Breast epithelium (tissue), 4 donors: ENCODE measurements around the gene VPS41. TPM values are rescaled to one million over a fixed set of nuclear protein-coding genes. Genes with fewer than 3 reads are reported as not detected.

Experiments
- DNase-seq, 2 donors: peaks; one replicate each; pipeline ENCODE4 v3.0.0-alpha.2; 2019; ENCODE audit warnings: low spot score in 2 of 2
- H3K27ac ChIP-seq, 2 donors: fragments of 200-600 bp; sonication (generic) in 1 of 2; one replicate each; pipeline ENCODE4 v1.5.1; 2016 to 2019; ENCODE audit warnings: mild to moderate bottlenecking in 1 of 2
- H3K27me3 ChIP-seq, 2 donors: fragments of 200-600 bp; sonication (generic) in 1 of 2; one replicate each; pipeline versions ENCODE4 v1.5.1 to v1.6.0; 2017 to 2019; ENCODE audit warnings: control low read depth in 1 of 2, mild to moderate bottlenecking in 1 of 2
- H3K36me3 ChIP-seq: fragments of 200-600 bp; one replicate; pipeline ENCODE4 v1.5.1; 2019
- H3K4me1 ChIP-seq, 2 donors: fragments of 200-600 bp; sonication (generic); one replicate each; pipeline ENCODE4 v1.5.1; 2016 to 2019; ENCODE audit warnings: control low read depth in 1 of 2
- H3K4me3 ChIP-seq, 3 donors: fragments of 200-600 bp; sonication (generic); 1 replicate in 2 of 3; 2 replicates in 1 of 3; pipeline ENCODE4 v1.5.1; 2016 to 2019; ENCODE audit warnings: mild to moderate bottlenecking in 3 of 3, moderate library complexity in 2 of 3
- H3K9me3 ChIP-seq, 2 donors: fragments of 200-600 bp; sonication (generic) in 1 of 2; one replicate each; pipeline ENCODE4 v1.5.1; 2016 to 2019; ENCODE audit warnings: control low read depth in 1 of 2
- POLR2A ChIP-seq: fragments of 450-650 bp; IDR thresholded peaks from one replicate; pipeline ENCODE4 v1.6.1; 2016; ENCODE audit warnings: antibody characterized with exemption, mild to moderate bottlenecking, moderate library complexity
- POLR2AphosphoS5 ChIP-seq, 3 donors: sonication (generic); formaldehyde crosslinking; IDR thresholded peaks; one replicate each; pipeline ENCODE4 v1.6.1; 2017; ENCODE audit warnings: antibody characterized with exemption in 3 of 3
- intact Hi-C: fragments of 100-400 bp; cut with DNase I; formaldehyde crosslinking; loops from one replicate; pipeline ENCODE4 v1.15.1; 2023; ENCODE audit warnings: low total_unique reads
- total RNA-seq, 3 donors: library from RNA; depleted of rRNA; stranded (reverse); fragments of >200 nt; gene quantifications; one replicate each; pipeline ENCODE4 v1.1.0, GENCODE V29; 2016
- TF ChIP-seq, protein P1 (sequence below), 3 donors: fragments of 450-650 bp; IDR thresholded peaks; one replicate each; pipeline ENCODE4 v1.5.1; 2016 to 2017; ENCODE audit warnings: antibody characterized with exemption in 3 of 3, mild to moderate bottlenecking in 3 of 3, moderate library complexity in 3 of 3

Gene VPS41
- total RNA-seq, 3 donors from 2014 or later = 40.6 to 55.8 (median 45.8) TPM

DNA sequence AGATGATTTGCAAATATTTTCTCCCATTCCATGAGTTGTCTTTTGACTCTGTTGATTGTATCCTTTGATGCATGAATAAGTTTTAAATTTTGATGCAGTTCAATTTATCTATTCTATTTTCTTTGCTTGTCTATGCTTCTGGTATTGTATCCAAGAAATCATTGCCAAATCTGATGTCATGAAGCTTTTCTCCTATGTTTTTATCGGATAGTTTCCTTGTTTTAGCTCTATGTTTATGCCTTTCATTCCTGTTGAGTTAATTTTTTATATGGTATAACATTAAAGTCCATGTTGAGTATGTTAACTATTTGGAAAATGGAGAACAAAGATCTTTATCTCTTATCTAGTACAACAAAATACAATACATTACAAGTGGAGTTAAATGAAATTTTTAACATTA is 27.6 kb upstream of the VPS41 start:
- Histone ChIP-seq H3K4me3 (no peak overlapping the region), H3K9me3 (no peaks in the 10 kb centered on the region), H3K4me1 (no peaks in the 10 kb centered on the region), H3K27me3 (no peaks in the 10 kb centered on the region), H3K27ac (no peak overlapping the region), H3K36me3 (no peaks in the 10 kb centered on the region)
- DNase-seq = no peak
- intact Hi-C loops = loop anchor here (10.0 kb wide), 1 partner anchor 538 kb away; no protein-coding TSS in a partner anchor
- no peak for TF ChIP-seq POLR2AphosphoS5 (IDR thresholded peaks at IDR 0.05)
- TF ChIP-seq, protein P1, sequence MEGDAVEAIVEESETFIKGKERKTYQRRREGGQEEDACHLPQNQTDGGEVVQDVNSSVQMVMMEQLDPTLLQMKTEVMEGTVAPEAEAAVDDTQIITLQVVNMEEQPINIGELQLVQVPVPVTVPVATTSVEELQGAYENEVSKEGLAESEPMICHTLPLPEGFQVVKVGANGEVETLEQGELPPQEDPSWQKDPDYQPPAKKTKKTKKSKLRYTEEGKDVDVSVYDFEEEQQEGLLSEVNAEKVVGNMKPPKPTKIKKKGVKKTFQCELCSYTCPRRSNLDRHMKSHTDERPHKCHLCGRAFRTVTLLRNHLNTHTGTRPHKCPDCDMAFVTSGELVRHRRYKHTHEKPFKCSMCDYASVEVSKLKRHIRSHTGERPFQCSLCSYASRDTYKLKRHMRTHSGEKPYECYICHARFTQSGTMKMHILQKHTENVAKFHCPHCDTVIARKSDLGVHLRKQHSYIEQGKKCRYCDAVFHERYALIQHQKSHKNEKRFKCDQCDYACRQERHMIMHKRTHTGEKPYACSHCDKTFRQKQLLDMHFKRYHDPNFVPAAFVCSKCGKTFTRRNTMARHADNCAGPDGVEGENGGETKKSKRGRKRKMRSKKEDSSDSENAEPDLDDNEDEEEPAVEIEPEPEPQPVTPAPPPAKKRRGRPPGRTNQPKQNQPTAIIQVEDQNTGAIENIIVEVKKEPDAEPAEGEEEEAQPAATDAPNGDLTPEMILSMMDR (IDR thresholded peaks at IDR 0.05) = no peak
- TF ChIP-seq POLR2A = no peak

DNA sequence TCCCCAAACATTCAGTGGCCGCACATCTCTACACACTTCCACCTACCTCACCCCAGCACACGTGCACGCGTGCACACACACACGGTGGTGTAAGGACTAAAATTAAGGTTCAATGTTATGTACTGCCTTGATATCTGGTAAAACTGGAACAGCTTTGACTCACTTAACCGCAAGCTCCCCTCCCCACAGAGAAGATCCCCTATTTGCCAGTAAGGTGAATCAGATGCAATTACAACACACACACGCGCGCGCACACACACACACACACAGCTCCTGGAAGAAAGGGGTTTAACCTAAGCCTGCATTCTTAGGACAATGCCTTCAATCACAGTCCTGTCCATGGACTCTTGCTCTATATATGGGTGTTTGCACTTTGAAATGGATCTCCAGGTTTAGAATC is 25.5 kb upstream of the VPS41 start:
- intact Hi-C loops = loop anchor here (10.0 kb wide), 1 partner anchor 540 kb away; no protein-coding TSS in a partner anchor
- H3K4me1 ChIP-seq = no peaks in the 10 kb centered on the region

DNA sequence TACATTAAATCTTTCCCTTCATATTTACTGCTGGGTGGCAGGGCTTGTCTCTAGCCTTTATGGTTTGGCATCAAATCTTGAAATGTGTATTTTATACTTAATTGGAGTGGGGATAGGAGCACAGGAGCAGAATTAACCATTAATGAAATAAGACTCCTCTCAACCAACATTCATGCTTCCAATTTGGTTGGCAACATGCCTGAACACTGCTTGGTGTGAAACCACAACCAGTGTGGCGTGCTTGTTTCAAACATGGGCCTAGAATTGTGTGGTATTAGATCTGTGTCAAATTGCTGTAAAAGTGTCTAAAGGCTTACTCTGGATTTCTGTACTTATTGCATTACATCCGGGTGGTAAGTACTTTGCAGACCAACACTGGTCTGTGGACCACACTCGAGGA is 25.1 kb upstream of the VPS41 start:
- Histone ChIP-seq H3K4me1 (no peaks in the 10 kb centered on the region), H3K4me3 (no peak overlapping the region), H3K27me3 (no peaks in the 10 kb centered on the region), H3K27ac (no peak overlapping the region), H3K36me3 (no peaks in the 10 kb centered on the region), H3K9me3 (no peaks in the 10 kb centered on the region)
- intact Hi-C loops = loop anchor here (10.0 kb wide), 1 partner anchor 541 kb away; no protein-coding TSS in a partner anchor
- DNase-seq = no peak
- TF ChIP-seq, protein P1 (IDR thresholded peaks at IDR 0.05) = no peak
- TF ChIP-seq POLR2A (no peak), POLR2AphosphoS5 (IDR thresholded peaks at IDR 0.05) (no peak)

More for the DNA sequence above, 25.5 kb upstream of the VPS41 start:
- Histone ChIP-seq H3K27me3 (no peaks in the 10 kb centered on the region), H3K9me3 (no peaks in the 10 kb centered on the region), H3K4me3 (no peak overlapping the region), H3K27ac (no peak overlapping the region), H3K36me3 (no peaks in the 10 kb centered on the region)
- TF ChIP-seq, protein P1 (IDR thresholded peaks at IDR 0.05) = no peak
- TF ChIP-seq POLR2A (no peak), POLR2AphosphoS5 (IDR thresholded peaks at IDR 0.05) (no peak)
- no peak for DNase-seq

DNA sequence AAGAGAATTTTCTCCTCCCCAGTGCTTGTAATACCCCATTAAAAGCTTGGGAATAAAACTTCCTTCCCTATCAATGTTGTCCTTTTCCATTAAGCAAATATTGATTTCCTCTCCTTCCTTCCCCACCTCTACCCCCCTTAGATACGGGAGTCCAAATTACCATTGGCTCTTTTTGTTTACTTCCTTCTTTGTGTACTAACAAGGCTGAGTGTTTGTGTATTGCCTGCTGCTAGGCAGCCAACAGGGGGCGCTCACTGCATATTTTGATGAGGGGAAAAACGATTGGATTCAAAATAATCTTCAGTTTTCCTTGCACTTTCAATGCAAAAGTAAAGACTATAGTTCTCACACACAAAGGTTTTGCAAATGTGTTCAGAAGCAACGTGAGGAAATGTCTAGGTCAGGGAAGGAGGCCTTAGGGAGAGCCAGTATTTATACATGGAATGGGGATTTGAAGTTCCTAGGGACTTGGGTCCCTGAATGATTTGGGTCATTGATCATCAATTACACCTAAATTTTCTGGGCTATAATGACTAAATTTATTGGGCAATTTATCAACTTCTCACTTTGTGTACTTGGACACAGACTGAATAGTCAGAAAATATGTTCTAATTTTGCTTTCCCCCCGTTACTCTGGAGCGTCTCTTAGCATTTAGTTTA is 23.6 kb upstream of the VPS41 start:
- Histone ChIP-seq H3K27ac (no peak overlapping the region), H3K36me3 (no peaks in the 10 kb centered on the region), H3K9me3 (no peaks in the 10 kb centered on the region), H3K4me1 (no peaks in the 10 kb centered on the region), H3K27me3 (no peaks in the 10 kb centered on the region), H3K4me3 (no peak overlapping the region)
- TF ChIP-seq POLR2A (no peak), POLR2AphosphoS5 (IDR thresholded peaks at IDR 0.05) (no peak)
- TF ChIP-seq, protein P1 (IDR thresholded peaks at IDR 0.05) = peak in 2 of 3 donors; percentile 55 to 61
- no peak for DNase-seq
- intact Hi-C loops = loop anchor here (10.0 kb wide), 1 partner anchor 542 kb away; no protein-coding TSS in a partner anchor

DNA sequence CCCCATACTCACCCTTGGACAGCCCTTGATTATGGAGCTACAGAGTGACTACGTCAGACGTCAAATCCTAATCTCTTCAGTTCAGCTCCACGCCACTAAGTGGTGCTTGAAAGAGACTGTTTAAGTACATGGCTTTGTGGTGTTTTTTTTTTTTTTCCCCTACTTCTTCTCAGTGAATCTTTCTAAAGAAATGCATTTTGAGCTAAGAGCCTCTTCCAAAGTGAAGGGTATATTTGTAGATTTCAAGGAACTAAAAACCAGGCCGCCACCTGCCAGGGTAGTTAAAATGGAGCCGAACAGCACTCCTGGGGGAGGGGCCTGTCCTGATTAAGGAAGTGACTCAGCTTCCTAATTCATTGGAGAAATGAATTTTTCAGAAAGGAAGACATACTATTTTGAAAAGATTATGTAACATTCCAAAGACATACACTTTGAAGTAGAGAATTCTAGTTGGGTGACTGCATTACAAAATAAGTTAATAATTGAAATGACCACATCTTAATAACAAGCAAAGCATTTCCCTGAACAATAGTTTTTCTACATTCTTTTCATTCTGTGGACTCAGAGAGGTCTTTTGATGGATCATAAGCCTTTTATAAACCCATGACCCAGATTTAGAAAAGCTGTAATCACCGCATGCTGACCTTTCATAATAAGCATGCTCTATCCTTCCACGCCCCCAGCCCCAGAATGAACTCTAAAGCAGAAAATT is 20.6 kb upstream of the VPS41 start:
- no peaks in the 10 kb centered on the region for H3K27me3 ChIP-seq
- no peak for DNase-seq
- TF ChIP-seq POLR2A = no peak
- TF ChIP-seq, protein P1 (IDR thresholded peaks at IDR 0.05) = no peak
- no peak for TF ChIP-seq POLR2AphosphoS5 (IDR thresholded peaks at IDR 0.05)
- no peaks in the 10 kb centered on the region for H3K4me1 ChIP-seq
- no peaks in the 10 kb centered on the region for H3K36me3 ChIP-seq
- no peak overlapping the region for H3K27ac ChIP-seq
- no peak overlapping the region for H3K4me3 ChIP-seq
- H3K9me3 ChIP-seq = no peaks in the 10 kb centered on the region
- intact Hi-C loops = loop anchor here (10.0 kb wide), 1 partner anchor 545 kb away; no protein-coding TSS in a partner anchor
